ENCODE data around the gene JCHAIN. TPM values are rescaled to one million over a fixed set of nuclear protein-coding genes. Genes with fewer than 3 reads are reported as not detected.
A peak's percentile ranks its signal among the peaks of the same experiment; 100 is the strongest.
"Not testable (repeated sequence)": the region's sequence is repeated elsewhere in the genome, so short reads cannot be mapped to it uniquely, and the experiment has no call there.

The JCHAIN gene
- total RNA-seq, 2 experiments from 2014 or later: not detected

DNA sequence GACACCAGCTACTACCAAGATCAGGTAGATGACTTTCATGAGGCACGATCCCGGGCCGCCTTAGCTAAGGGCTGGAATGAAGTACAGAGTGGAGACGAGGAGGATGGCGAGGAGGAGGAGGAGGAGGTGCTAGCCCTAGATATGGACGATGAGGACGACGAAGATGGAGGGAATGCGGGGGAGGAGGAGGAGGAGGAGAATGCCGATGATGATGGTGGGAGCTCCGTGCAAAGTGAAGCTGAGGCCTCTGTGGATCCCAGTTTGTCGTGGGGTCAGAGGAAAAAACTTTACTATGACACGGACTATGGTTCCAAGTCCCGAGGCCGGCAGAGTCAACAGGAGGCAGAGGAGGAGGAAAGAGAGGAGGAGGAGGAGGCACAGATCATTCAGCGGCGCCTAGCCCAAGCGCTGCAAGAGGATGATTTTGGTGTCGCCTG lies 22.5 kb upstream of the JCHAIN start:
- DNase-seq: no peak

DNA sequence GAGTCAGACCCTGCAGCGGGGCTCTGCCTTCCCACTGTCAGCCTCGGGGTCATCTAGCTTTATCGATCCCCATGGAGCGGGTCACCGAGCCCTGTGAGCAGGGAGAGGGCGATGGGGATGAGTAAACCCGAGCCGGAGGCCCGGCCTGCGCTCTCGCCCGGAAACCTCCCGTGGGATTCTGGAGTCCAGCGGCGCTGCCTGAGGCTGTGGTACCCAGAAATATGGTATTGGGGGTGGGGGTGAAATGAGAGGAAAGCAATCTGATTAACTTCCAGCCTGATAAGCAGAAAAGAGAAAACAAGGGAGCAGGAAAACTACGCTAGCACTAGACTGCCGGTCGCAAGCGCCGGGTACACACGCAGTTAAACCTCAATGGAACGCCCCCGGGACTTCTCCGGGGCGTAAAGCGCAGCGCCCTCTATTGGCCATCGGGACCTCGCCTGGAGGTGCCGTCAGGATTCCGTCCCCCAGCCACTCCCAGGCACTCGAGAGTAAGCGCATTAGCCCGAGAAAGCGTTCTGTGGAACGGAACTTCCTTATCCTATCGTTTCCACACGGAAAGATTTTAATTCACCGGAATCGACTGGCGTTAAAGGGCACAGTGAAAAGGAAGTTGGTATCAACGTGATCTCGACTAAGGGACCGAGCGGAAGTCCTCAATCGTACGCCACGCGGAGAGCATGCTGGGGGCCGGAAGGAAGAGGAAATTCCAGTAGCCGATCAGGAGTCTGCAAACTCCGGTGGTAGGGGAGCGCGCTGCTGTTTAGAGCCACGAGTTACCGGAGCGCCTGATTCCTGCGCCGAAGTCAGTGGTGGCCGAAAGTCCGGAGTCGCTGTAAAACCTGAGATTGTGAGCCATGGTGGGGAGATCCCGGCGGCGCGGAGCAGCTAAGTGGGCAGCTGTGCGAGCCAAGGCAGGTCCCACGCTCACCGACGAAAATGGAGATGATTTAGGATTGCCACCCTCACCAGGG lies 21.8 kb upstream of the JCHAIN start, which contains the start of gene UTP3:
Gene UTP3 (plus strand): TSS at position 712 of the 974 bp plus-strand sequence. CDS start 146 bp downstream, at position 858.
- H3K27ac Mint-ChIP-seq: peak within 1 kb of the TSS; percentile 92
- ChIA-PET CTCF (interaction anchor here (0.8 to 6.3 kb wide), 20 partner anchors 10 to 316 kb away, joined by 3 to 63 read pairs (median 4); partner anchors contain the start of gene MOB1B), POLR2A (interaction anchor here (0.8 to 3.5 kb wide), 5 partner anchors 10 to 305 kb away, joined by 3 to 34 read pairs (median 3); partner anchors contain the start of gene DCK)
- H3K4me1 Mint-ChIP-seq (ENCODE audit: low read depth): peaks cover 30% of the 10 kb centered on the region
- no peaks in the 10 kb centered on the region for H3K27me3 Mint-ChIP-seq (ENCODE audit: low read depth)
- H3K36me3 Mint-ChIP-seq (ENCODE audit: low read depth): peaks cover 30% of the 10 kb centered on the region
- no peaks in the 10 kb centered on the region for H3K9me3 Mint-ChIP-seq (ENCODE audit: insufficient read depth)
- H3K4me3 Mint-ChIP-seq: peak within 1 kb of the TSS; percentile 97
- DNase-seq (peak; percentile 95), ATAC-seq (peak; percentile 94)

More for the DNA sequence above, 22.5 kb upstream of the JCHAIN start:
- Mint-ChIP-seq H3K4me1 (ENCODE audit: low read depth) (peaks cover 33% of the 10 kb centered on the region), H3K27ac (peak overlapping the region; percentile 92), H3K27me3 (ENCODE audit: low read depth) (no peaks in the 10 kb centered on the region), H3K4me3 (peak overlapping the region; percentile 97), H3K36me3 (ENCODE audit: low read depth) (peaks cover 33% of the 10 kb centered on the region), H3K9me3 (ENCODE audit: insufficient read depth) (no peaks in the 10 kb centered on the region)
- POLR2A ChIA-PET: interaction anchor here (1.1 to 3.5 kb wide), 4 partner anchors 11 to 150 kb away, joined by 3 to 34 read pairs (median 6); partner anchors contain the start of gene GRSF1
- CTCF ChIA-PET: interaction anchor here (0.8 to 6.3 kb wide), 15 partner anchors 10 to 320 kb away, joined by 3 to 63 read pairs (median 4); partner anchors contain the start of gene MOB1B
- ATAC-seq: peak; percentile 28

- no peak for ATAC-seq
- H3K27ac Mint-ChIP-seq: peak overlapping the region; percentile 92
- peaks cover 30% of the 10 kb centered on the region for H3K4me1 Mint-ChIP-seq (ENCODE audit: low read depth)
- H3K36me3 Mint-ChIP-seq (ENCODE audit: low read depth): peaks cover 29% of the 10 kb centered on the region
- H3K4me3 Mint-ChIP-seq: peak overlapping the region; percentile 97
- DNase-seq: peak; percentile 29
- CTCF ChIA-PET: interaction anchor here (0.8 to 3.6 kb wide), 10 partner anchors 9 to 264 kb away, joined by 3 to 51 read pairs (median 5); no protein-coding TSS in a partner anchor
- H3K9me3 Mint-ChIP-seq (ENCODE audit: insufficient read depth): no peaks in the 10 kb centered on the region
- H3K27me3 Mint-ChIP-seq (ENCODE audit: low read depth): no peaks in the 10 kb centered on the region
- POLR2A ChIA-PET: interaction anchor here (0.7 to 3.5 kb wide), 4 partner anchors 8 to 306 kb away, joined by 3 to 34 read pairs (median 3); partner anchors contain the start of gene DCK
Observed at GRCh38 chr4:70687392-70687791, 21.1 kb upstream of the JCHAIN start.

DNA sequence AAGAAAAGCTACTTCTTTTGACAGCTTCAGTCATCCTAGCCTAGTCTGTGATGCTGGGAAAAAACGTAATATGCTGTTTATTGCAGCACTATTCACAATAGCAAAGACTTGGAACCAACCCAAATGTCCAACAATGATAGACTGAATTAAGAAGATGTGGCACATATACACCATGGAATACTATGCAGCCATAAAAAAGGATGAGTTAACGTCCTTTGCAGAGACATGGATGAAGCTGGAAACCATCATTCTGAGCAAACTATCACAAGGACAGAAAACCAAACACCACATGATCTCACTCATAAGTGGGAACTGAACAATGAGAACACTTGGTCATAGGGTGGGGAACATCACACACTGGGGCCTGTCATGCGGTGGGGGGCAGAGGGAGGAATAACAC lies 15.8 kb upstream of the JCHAIN start:
- H3K27ac Mint-ChIP-seq; DNase-seq; H3K9me3 Mint-ChIP-seq (ENCODE audit: insufficient read depth); H3K4me3 Mint-ChIP-seq; ATAC-seq; POLR2A ChIA-PET; H3K27me3 Mint-ChIP-seq (ENCODE audit: low read depth): not testable (repeated sequence)
- H3K36me3 Mint-ChIP-seq (ENCODE audit: low read depth): peaks cover 10% of the 10 kb centered on the region
- peaks cover 38% of the 10 kb centered on the region for H3K4me1 Mint-ChIP-seq (ENCODE audit: low read depth)
- CTCF ChIA-PET: interaction anchor here (1.9 kb wide), 1 partner anchor 30 kb away, joined by 7 read pairs; no protein-coding TSS in a partner anchor

DNA sequence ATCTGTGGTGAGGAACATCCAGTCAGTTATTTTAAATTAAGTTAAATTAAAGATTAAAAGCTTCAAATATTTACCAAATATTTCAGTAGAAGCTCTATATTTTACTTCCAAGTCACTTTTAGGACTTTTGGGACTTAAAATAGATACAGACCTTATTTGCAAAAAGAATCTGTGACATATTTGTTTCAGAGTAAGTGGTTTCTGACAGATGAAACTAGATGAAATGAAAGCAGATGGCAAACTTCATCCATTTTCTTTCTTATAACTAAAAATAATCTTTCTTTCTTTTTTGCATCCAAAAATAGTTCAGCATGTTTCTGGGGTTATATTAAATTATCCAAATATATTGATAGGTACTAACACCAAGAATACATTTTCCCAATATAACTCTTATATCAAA lies 15.4 kb upstream of the JCHAIN start:
- POLR2A ChIA-PET: no interaction called here

DNA sequence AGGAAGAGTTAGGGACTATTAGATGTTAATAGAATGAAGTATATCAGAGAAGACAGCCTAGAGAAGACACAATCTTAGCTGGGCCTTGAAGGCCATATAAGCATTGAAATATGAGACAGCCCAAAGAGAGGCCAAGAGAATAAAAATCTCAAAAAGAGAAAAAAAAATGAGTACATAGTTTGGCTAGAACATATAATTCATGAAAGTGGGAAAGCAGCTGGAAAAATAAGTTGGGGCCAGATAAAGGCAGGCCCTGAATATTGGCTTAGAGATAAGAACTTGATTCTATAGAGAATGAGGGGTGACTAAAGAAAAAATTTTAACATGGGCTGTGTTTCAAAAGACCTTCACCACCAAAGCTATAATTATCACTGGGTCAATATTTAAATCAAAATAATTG lies 14.6 kb upstream of the JCHAIN start:
- no peaks in the 10 kb centered on the region for H3K9me3 Mint-ChIP-seq (ENCODE audit: insufficient read depth)
- H3K4me1 Mint-ChIP-seq (ENCODE audit: low read depth): peaks cover 50% of the 10 kb centered on the region
- ATAC-seq: no peak
- peaks cover 10% of the 10 kb centered on the region for H3K36me3 Mint-ChIP-seq (ENCODE audit: low read depth)
- no peak overlapping the region for H3K4me3 Mint-ChIP-seq
- no peaks in the 10 kb centered on the region for H3K27me3 Mint-ChIP-seq (ENCODE audit: low read depth)
- no peak overlapping the region for H3K27ac Mint-ChIP-seq
- POLR2A ChIA-PET: no interaction called here
- CTCF ChIA-PET: interaction anchor here (1.1 to 1.9 kb wide), 3 partner anchors 29 to 56 kb away, joined by 3 to 7 read pairs (median 4); no protein-coding TSS in a partner anchor
- DNase-seq: no peak

More for the DNA sequence above, 15.4 kb upstream of the JCHAIN start:
- Mint-ChIP-seq H3K9me3 (ENCODE audit: insufficient read depth) (no peaks in the 10 kb centered on the region), H3K36me3 (ENCODE audit: low read depth) (peaks cover 10% of the 10 kb centered on the region), H3K4me3 (no peak overlapping the region), H3K27ac (no peak overlapping the region), H3K4me1 (ENCODE audit: low read depth) (peaks cover 42% of the 10 kb centered on the region), H3K27me3 (ENCODE audit: low read depth) (no peaks in the 10 kb centered on the region)
- CTCF ChIA-PET: interaction anchor here (0.7 to 1.9 kb wide), 4 partner anchors 30 to 325 kb away, joined by 3 to 7 read pairs (median 4); no protein-coding TSS in a partner anchor
- DNase-seq: no peak
- ATAC-seq: no peak

- H3K9me3 Mint-ChIP-seq (ENCODE audit: insufficient read depth): no peaks in the 10 kb centered on the region
- CTCF ChIA-PET: interaction anchor here (1.0 to 3.1 kb wide), 7 partner anchors 9 to 58 kb away, joined by 3 to 18 read pairs (median 4); no protein-coding TSS in a partner anchor
- H3K4me1 Mint-ChIP-seq (ENCODE audit: low read depth): peaks cover 53% of the 10 kb centered on the region
- peak overlapping the region; percentile 80 for H3K27ac Mint-ChIP-seq
- ATAC-seq: peak; percentile 69
- peaks cover 10% of the 10 kb centered on the region for H3K36me3 Mint-ChIP-seq (ENCODE audit: low read depth)
- DNase-seq: peak; percentile 37
- POLR2A ChIA-PET: interaction anchor here (0.6 to 1.1 kb wide), 4 partner anchors 11 to 57 kb away, joined by 3 to 4 read pairs (median 3); no protein-coding TSS in a partner anchor
- H3K4me3 Mint-ChIP-seq: peak overlapping the region; percentile 44
- peaks cover 3% of the 10 kb centered on the region for H3K27me3 Mint-ChIP-seq (ENCODE audit: low read depth)
Observed at GRCh38 chr4:70678383-70678999, 12.2 kb upstream of the JCHAIN start.

GRCh38 chr4:70676554-70677090 lies 10.3 kb upstream of the JCHAIN start:
- ChIA-PET CTCF (interaction anchor here (1.0 to 3.1 kb wide), 4 partner anchors 11 to 58 kb away, joined by 4 to 18 read pairs (median 16); no protein-coding TSS in a partner anchor), POLR2A (no interaction called here)
- H3K36me3 Mint-ChIP-seq (ENCODE audit: low read depth): peaks cover 7% of the 10 kb centered on the region
- H3K4me3 Mint-ChIP-seq: peak overlapping the region; percentile 7
- ATAC-seq: peak; percentile 42
- H3K4me1 Mint-ChIP-seq (ENCODE audit: low read depth): peaks cover 53% of the 10 kb centered on the region
- H3K27ac Mint-ChIP-seq: peak overlapping the region; percentile 67
- no peaks in the 10 kb centered on the region for H3K9me3 Mint-ChIP-seq (ENCODE audit: insufficient read depth)
- no peak for DNase-seq
- peaks cover 4% of the 10 kb centered on the region for H3K27me3 Mint-ChIP-seq (ENCODE audit: low read depth)

DNA sequence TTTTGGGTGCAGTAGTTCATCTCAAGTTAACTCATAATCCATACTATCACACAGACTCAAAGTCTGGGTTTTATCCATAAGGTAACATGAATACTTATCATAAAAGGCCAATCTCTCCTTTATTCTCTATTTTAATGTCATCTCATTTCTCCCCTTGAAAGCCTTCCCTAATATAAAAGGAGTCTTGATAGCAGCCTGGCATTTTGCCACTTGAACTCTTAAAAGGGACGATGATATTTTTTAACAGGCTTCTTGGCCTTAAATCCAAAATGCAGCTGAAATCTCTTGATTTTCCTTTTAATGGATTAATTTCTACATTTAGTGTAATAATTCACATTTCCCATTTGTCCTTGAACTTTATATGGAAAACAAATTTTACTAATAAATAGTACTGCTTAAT lies 8.4 kb upstream of the JCHAIN start:
- no peak overlapping the region for H3K27ac Mint-ChIP-seq
- POLR2A ChIA-PET: no interaction called here
- ATAC-seq: no peak

DNA sequence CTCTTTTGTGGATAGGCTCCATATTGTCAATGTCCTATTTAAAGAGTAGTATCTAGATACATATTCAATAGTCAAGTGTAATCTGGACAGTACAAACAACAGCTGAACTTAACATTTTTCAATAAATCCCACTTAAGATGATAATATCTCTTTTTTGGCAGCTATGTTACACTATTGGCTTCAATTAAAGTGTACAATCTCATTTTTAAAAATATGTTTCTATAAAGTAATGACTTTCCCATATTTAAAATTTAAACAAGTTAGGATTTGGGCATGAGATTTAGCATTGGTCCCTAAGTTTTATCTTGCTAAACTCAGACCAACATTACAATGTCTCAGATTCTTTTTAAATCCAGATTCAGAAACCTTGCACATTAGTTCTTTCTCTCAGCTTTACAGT lies 7.9 kb upstream of the JCHAIN start:
- POLR2A ChIA-PET: no interaction called here
- CTCF ChIA-PET: no interaction called here
- no peak for ATAC-seq
- Mint-ChIP-seq H3K9me3 (ENCODE audit: insufficient read depth) (no peaks in the 10 kb centered on the region), H3K27me3 (ENCODE audit: low read depth) (peaks cover 6% of the 10 kb centered on the region), H3K4me3 (no peak overlapping the region), H3K36me3 (ENCODE audit: low read depth) (no peaks in the 10 kb centered on the region), H3K4me1 (ENCODE audit: low read depth) (peaks cover 35% of the 10 kb centered on the region), H3K27ac (no peak overlapping the region)
- DNase-seq: no peak

More for the DNA sequence above, 8.4 kb upstream of the JCHAIN start:
- H3K9me3 Mint-ChIP-seq (ENCODE audit: insufficient read depth): no peaks in the 10 kb centered on the region
- peaks cover 40% of the 10 kb centered on the region for H3K4me1 Mint-ChIP-seq (ENCODE audit: low read depth)
- DNase-seq: no peak
- peaks cover 3% of the 10 kb centered on the region for H3K36me3 Mint-ChIP-seq (ENCODE audit: low read depth)
- CTCF ChIA-PET: interaction anchor here (1.1 kb wide), 1 partner anchor 9 kb away, joined by 3 read pairs; no protein-coding TSS in a partner anchor
- peaks cover 6% of the 10 kb centered on the region for H3K27me3 Mint-ChIP-seq (ENCODE audit: low read depth)
- no peak overlapping the region for H3K4me3 Mint-ChIP-seq

DNA sequence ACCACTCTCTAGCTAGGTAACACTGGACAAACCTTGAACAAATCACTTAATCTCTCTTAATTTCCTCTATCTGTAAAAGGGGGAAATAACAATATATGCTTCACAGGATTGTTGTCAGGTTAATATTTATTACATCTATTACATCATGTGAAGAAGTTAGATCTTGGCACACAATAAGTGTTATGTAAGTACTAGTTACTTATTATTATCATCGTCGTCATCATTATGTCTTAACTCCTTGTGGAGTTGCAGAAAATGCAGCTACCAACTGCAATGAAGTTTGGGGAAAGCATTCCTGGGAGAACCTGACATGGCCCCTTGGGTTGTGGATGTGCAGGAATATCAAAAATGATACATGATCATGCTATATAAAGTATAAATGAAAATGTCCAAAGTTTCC lies 4.8 kb upstream of the JCHAIN start:
- ChIA-PET CTCF (interaction anchor here (0.7 to 2.5 kb wide), 2 partner anchors 8 to 68 kb away, joined by 4 to 5 read pairs; no protein-coding TSS in a partner anchor), POLR2A (no interaction called here)
- Mint-ChIP-seq H3K27me3 (ENCODE audit: low read depth) (peaks cover 6% of the 10 kb centered on the region), H3K4me1 (ENCODE audit: low read depth) (peaks cover 15% of the 10 kb centered on the region), H3K9me3 (ENCODE audit: insufficient read depth) (no peaks in the 10 kb centered on the region), H3K36me3 (ENCODE audit: low read depth) (no peaks in the 10 kb centered on the region), H3K27ac (no peak overlapping the region), H3K4me3 (no peak overlapping the region)
- DNase-seq: no peak
- ATAC-seq: no peak
